ENCODE measurements around the gene ADARB2. TPM values are rescaled to one million over a fixed set of nuclear protein-coding genes. Genes with fewer than 3 reads are reported as not detected.

Gene ADARB2
- total and polyA plus RNA-seq, 2 experiments from 2014 or later, result not detected

- H3K36me3 ChIP-seq (ENCODE audit: low read depth), result no peaks in the 10 kb centered on the region
- no peak overlapping the region for H2AFZ ChIP-seq
- H3K4me3 ChIP-seq, result no peak overlapping the region
- H3K27me3 ChIP-seq (replicated peaks; ENCODE audit: insufficient read depth), result no peaks in the 10 kb centered on the region
- H3K4me2 ChIP-seq (ENCODE audit: unreplicated experiment), result no peak overlapping the region
- no peaks in the 10 kb centered on the region for H3K9me2 ChIP-seq (ENCODE audit: insufficient read depth)
- H3K9me3 ChIP-seq (ENCODE audit: low read depth), result no peaks in the 10 kb centered on the region
- TF ChIP-seq EZH2phosphoT487 (IDR thresholded peaks at IDR 0.05; ENCODE audit: insufficient read depth, low read depth) (no peak), EZH2 (IDR thresholded peaks at IDR 0.05; ENCODE audit: insufficient read depth, poor library complexity, severe bottlenecking) (no peak)
- in situ Hi-C loops (cut with MboI), result no loop called here
- H3K9ac ChIP-seq, result no peak overlapping the region
- no peaks in the 10 kb centered on the region for H3K79me2 ChIP-seq (ENCODE audit: insufficient read depth)
- no peaks in the 10 kb centered on the region for H3K4me1 ChIP-seq (ENCODE audit: insufficient read depth)
- no peak overlapping the region for H3K27ac ChIP-seq
- H4K20me1 ChIP-seq (ENCODE audit: insufficient read depth), result no peaks in the 10 kb centered on the region
- WGBS, 2 experiments (ENCODE audit: low coverage in 1 of 2, low lambda C conversion rate in 2 of 2, missing lambda C conversion rate in 2 of 2), result 34 to 40% methylated on average over 31 to 32 of the region's 32 CpGs
- DNase-seq, result no peak
- no peaks in the 10 kb centered on the region for H3F3A ChIP-seq (ENCODE audit: insufficient read depth)
Observed at GRCh38 chr10:1670541-1671365, 66.6 kb downstream of the ADARB2 start.

- H4K20me1 ChIP-seq (ENCODE audit: insufficient read depth), result no peaks in the 10 kb centered on the region
- H3K27ac ChIP-seq, result no peak overlapping the region
- H3K79me2 ChIP-seq (ENCODE audit: insufficient read depth), result no peaks in the 10 kb centered on the region
- H3K27me3 ChIP-seq (replicated peaks; ENCODE audit: insufficient read depth), result no peaks in the 10 kb centered on the region
- H3K4me3 ChIP-seq, result no peak overlapping the region
- no peak for DNase-seq
- no peaks in the 10 kb centered on the region for H3K9me3 ChIP-seq (ENCODE audit: low read depth)
- no peaks in the 10 kb centered on the region for H3K4me1 ChIP-seq (ENCODE audit: insufficient read depth)
- in situ Hi-C loops (cut with MboI), result no loop called here
- no peak overlapping the region for H3K4me2 ChIP-seq (ENCODE audit: unreplicated experiment)
- no peaks in the 10 kb centered on the region for H3F3A ChIP-seq (ENCODE audit: insufficient read depth)
- no peak overlapping the region for H3K9ac ChIP-seq
- H3K36me3 ChIP-seq (ENCODE audit: low read depth), result no peaks in the 10 kb centered on the region
- H3K9me2 ChIP-seq (ENCODE audit: insufficient read depth), result no peaks in the 10 kb centered on the region
- no peak for TF ChIP-seq EZH2phosphoT487 (IDR thresholded peaks at IDR 0.05; ENCODE audit: insufficient read depth, low read depth)
- TF ChIP-seq EZH2 (IDR thresholded peaks at IDR 0.05; ENCODE audit: insufficient read depth, poor library complexity, severe bottlenecking), result no peak
- no peak overlapping the region for H2AFZ ChIP-seq
Observed at GRCh38 chr10:1669433-1669832, 67.9 kb downstream of the ADARB2 start.

- H3K79me2 ChIP-seq (ENCODE audit: insufficient read depth), result no peaks in the 10 kb centered on the region
- TF ChIP-seq EZH2phosphoT487 (IDR thresholded peaks at IDR 0.05; ENCODE audit: insufficient read depth, low read depth) (no peak), EZH2 (IDR thresholded peaks at IDR 0.05; ENCODE audit: insufficient read depth, poor library complexity, severe bottlenecking) (no peak)
- H3K9ac ChIP-seq, result no peak overlapping the region
- no peak overlapping the region for H3K4me2 ChIP-seq (ENCODE audit: unreplicated experiment)
- no peaks in the 10 kb centered on the region for H3K9me2 ChIP-seq (ENCODE audit: insufficient read depth)
- no peaks in the 10 kb centered on the region for H3K36me3 ChIP-seq (ENCODE audit: low read depth)
- no peak for DNase-seq
- H3K27me3 ChIP-seq (replicated peaks; ENCODE audit: insufficient read depth), result no peaks in the 10 kb centered on the region
- no peaks in the 10 kb centered on the region for H4K20me1 ChIP-seq (ENCODE audit: insufficient read depth)
- no peak overlapping the region for H3K4me3 ChIP-seq
- no peak overlapping the region for H3K27ac ChIP-seq
- H2AFZ ChIP-seq, result no peak overlapping the region
- H3F3A ChIP-seq (ENCODE audit: insufficient read depth), result no peaks in the 10 kb centered on the region
- 11 to 18% methylated on average over 5 of the region's 5 CpGs for WGBS, 2 experiments (ENCODE audit: low coverage in 1 of 2, low lambda C conversion rate in 2 of 2, missing lambda C conversion rate in 2 of 2)
- in situ Hi-C loops (cut with MboI), result no loop called here
- H3K4me1 ChIP-seq (ENCODE audit: insufficient read depth), result no peaks in the 10 kb centered on the region
- no peaks in the 10 kb centered on the region for H3K9me3 ChIP-seq (ENCODE audit: low read depth)
Observed at GRCh38 chr10:1668399-1668798, 68.9 kb downstream of the ADARB2 start.

- no peaks in the 10 kb centered on the region for H3K36me3 ChIP-seq (ENCODE audit: low read depth)
- H3K27me3 ChIP-seq (replicated peaks; ENCODE audit: insufficient read depth), result no peaks in the 10 kb centered on the region
- no peaks in the 10 kb centered on the region for H3K9me2 ChIP-seq (ENCODE audit: insufficient read depth)
- no peak overlapping the region for H3K27ac ChIP-seq
- no peak for DNase-seq
- no peak for TF ChIP-seq EZH2phosphoT487 (IDR thresholded peaks at IDR 0.05; ENCODE audit: insufficient read depth, low read depth)
- TF ChIP-seq EZH2 (IDR thresholded peaks at IDR 0.05; ENCODE audit: insufficient read depth, poor library complexity, severe bottlenecking), result no peak
- H4K20me1 ChIP-seq (ENCODE audit: insufficient read depth), result no peaks in the 10 kb centered on the region
- H3K79me2 ChIP-seq (ENCODE audit: insufficient read depth), result no peaks in the 10 kb centered on the region
- H3K9ac ChIP-seq, result no peak overlapping the region
- no peaks in the 10 kb centered on the region for H3K4me1 ChIP-seq (ENCODE audit: insufficient read depth)
- no peak overlapping the region for H3K4me3 ChIP-seq
- H2AFZ ChIP-seq, result no peak overlapping the region
- in situ Hi-C loops (cut with MboI), result no loop called here
- H3F3A ChIP-seq (ENCODE audit: insufficient read depth), result no peaks in the 10 kb centered on the region
- H3K9me3 ChIP-seq (ENCODE audit: low read depth), result no peaks in the 10 kb centered on the region
- no peak overlapping the region for H3K4me2 ChIP-seq (ENCODE audit: unreplicated experiment)
Observed at GRCh38 chr10:1667392-1667791, 69.9 kb downstream of the ADARB2 start.

- Histone ChIP-seq H3K4me2 (ENCODE audit: unreplicated experiment) (no peak overlapping the region), H3K79me2 (ENCODE audit: insufficient read depth) (no peaks in the 10 kb centered on the region), H3K9me2 (ENCODE audit: insufficient read depth) (no peaks in the 10 kb centered on the region), H2AFZ (no peak overlapping the region), H3K4me1 (ENCODE audit: insufficient read depth) (no peaks in the 10 kb centered on the region), H4K20me1 (ENCODE audit: insufficient read depth) (no peaks in the 10 kb centered on the region), H3K4me3 (no peak overlapping the region), H3K9ac (no peak overlapping the region), H3K36me3 (ENCODE audit: low read depth) (no peaks in the 10 kb centered on the region), H3K27me3 (replicated peaks; ENCODE audit: insufficient read depth) (no peaks in the 10 kb centered on the region), H3K9me3 (ENCODE audit: low read depth) (no peaks in the 10 kb centered on the region), H3K27ac (no peak overlapping the region), H3F3A (ENCODE audit: insufficient read depth) (no peaks in the 10 kb centered on the region)
- no peak for DNase-seq
- in situ Hi-C loops (cut with MboI), result no loop called here
- TF ChIP-seq EZH2phosphoT487 (IDR thresholded peaks at IDR 0.05; ENCODE audit: insufficient read depth, low read depth) (no peak), EZH2 (IDR thresholded peaks at IDR 0.05; ENCODE audit: insufficient read depth, poor library complexity, severe bottlenecking) (no peak)
- 58 to 59% methylated on average over 16 to 18 of the region's 20 CpGs for WGBS, 2 experiments (ENCODE audit: low coverage in 1 of 2, low lambda C conversion rate in 2 of 2, missing lambda C conversion rate in 2 of 2)
Observed at GRCh38 chr10:1666147-1666546, 71.2 kb downstream of the ADARB2 start.
